Measurements from ENCODE around the gene KRTAP5-6.

The KRTAP5-6 gene

GRCh38 chr11:1734641-1735081 lies 37.7 kb downstream of the KRTAP5-6 start:
- no peak for DNase-seq

- no peak for DNase-seq
Measured at GRCh38 chr11:1735271-1735670, 38.3 kb downstream of the KRTAP5-6 start.

- no peak for DNase-seq
Measured at GRCh38 chr11:1736447-1736992, 39.5 kb downstream of the KRTAP5-6 start.

- DNase-seq = no peak
Measured at GRCh38 chr11:1737080-1737757, 40.2 kb downstream of the KRTAP5-6 start.

GRCh38 chr11:1738380-1738779 lies 41.4 kb downstream of the KRTAP5-6 start:
- DNase-seq = no peak

- no peak for DNase-seq
Measured at GRCh38 chr11:1739576-1739975, 42.6 kb downstream of the KRTAP5-6 start.

GRCh38 chr11:1740786-1741530 lies 44.0 kb downstream of the KRTAP5-6 start:
- no peak for DNase-seq

- DNase-seq = no peak
Measured at GRCh38 chr11:1741741-1742140, 44.7 kb downstream of the KRTAP5-6 start.

- DNase-seq = no peak
Measured at GRCh38 chr11:1742371-1742770, 45.4 kb downstream of the KRTAP5-6 start.

GRCh38 chr11:1742869-1743584 lies 46.0 kb downstream of the KRTAP5-6 start:
- DNase-seq = no peak

GRCh38 chr11:1743585-1744136 lies 46.7 kb downstream of the KRTAP5-6 start:
- DNase-seq = no peak

- no peak for DNase-seq
Measured at GRCh38 chr11:1744137-1744886, 47.3 kb downstream of the KRTAP5-6 start.

GRCh38 chr11:1744891-1745700 lies 48.1 kb downstream of the KRTAP5-6 start:
- no peak for DNase-seq

GRCh38 chr11:1745701-1746320 lies 48.8 kb downstream of the KRTAP5-6 start:
- DNase-seq = no peak

- no peak for DNase-seq
Measured at GRCh38 chr11:1746511-1746931, 49.5 kb downstream of the KRTAP5-6 start.

GRCh38 chr11:1746956-1747752 lies 50.2 kb downstream of the KRTAP5-6 start:
- no peak for DNase-seq
